MM.1S (cell line): ENCODE results near the gene MRPL23.

ENCODE experiments used
- CTCF ChIP-seq: fragments of 300-600 bp; sonication (generic); IDR thresholded peaks from 2 replicates; pipeline ENCODE4 v1.5.1; 2016; ENCODE audit warnings: antibody characterized with exemption, low read length, mixed read lengths
- EZH2 ChIP-seq: fragments of 300-600 bp; sonication (generic); optimal IDR thresholded peaks from 2 replicates; pipeline ENCODE3; 2017; ENCODE audit warnings: low read depth, mild to moderate bottlenecking, antibody characterized with exemption, low read length, mixed read lengths
- EZH2phosphoT487 ChIP-seq: fragments of 300-600 bp; sonication (generic); IDR thresholded peaks from 2 replicates; pipeline ENCODE4 v1.6.1; 2018; ENCODE audit warnings: antibody characterized with exemption, low read length

DNA sequence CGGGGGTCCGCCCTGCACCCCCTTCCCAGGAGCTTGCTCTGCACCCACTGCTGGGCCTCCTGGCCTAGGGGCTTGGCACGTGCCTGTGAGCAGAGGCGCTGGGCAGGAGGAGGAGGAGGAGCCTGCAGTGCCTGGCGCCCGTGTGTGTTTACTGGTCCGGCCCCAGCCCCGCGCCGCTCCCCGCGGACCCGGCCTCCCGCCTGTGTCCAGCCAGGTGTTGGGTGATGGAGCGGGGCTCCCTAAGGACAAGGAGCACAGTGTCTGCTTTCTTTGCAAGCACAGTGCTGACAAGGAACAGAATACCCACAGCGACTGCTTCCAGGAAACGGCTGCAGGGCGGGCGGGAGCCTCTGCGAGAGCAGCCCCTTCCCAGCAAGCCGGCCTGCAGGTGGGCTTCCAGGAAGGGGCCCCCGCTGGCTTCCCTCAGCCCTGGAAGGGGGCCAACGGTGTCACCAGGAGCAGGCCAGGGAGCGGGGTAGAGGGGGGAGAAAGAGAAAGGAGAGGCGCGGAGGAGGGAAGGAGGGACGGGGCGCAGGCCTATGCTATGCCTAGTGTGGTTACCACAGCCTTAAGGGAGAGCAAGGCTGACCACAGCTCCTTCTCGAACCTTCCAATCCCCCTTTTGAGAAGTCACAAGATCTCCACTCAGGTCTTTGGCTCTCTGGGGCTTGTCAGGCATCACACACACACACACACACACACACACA is 43.9 kb downstream of the MRPL23 start:
- TF ChIP-seq CTCF (no peak), EZH2 (no peak), EZH2phosphoT487 (no peak)
